Thoracic aorta (tissue), 2 donors: ENCODE measurements around the gene BMPER. TPM values are rescaled to one million over a fixed set of nuclear protein-coding genes. Genes with fewer than 3 reads are reported as not detected.

Source experiments
- ATAC-seq: fragments of 150-250 bp; one replicate; pipeline ENCODE4 v1.8.0; 2017; ENCODE audit warnings: low read depth; ENCODE audit not compliant: insufficient number of reproducible peaks, low FRiP score
- DNase-seq: peaks from one replicate; pipeline ENCODE4 v3.0.0-alpha.2; 2020; ENCODE audit warnings: low spot score
- H3K27ac ChIP-seq, 2 donors: fragments of 200-600 bp; sonication (generic); 1 replicate in 1 of 2; 2 replicates in 1 of 2; pipeline ENCODE4 v1.5.1; 2016; ENCODE audit warnings: mild to moderate bottlenecking in 2 of 2, moderate library complexity in 2 of 2
- H3K27me3 ChIP-seq: fragments of 200-600 bp; sonication (generic); replicated peaks from 2 replicates; pipeline ENCODE4 v1.6.0; 2016; ENCODE audit warnings: mild to moderate bottlenecking; ENCODE audit not compliant: insufficient read depth
- H3K36me3 ChIP-seq: fragments of 200-600 bp; sonication (generic); one replicate; pipeline ENCODE4 v1.5.1; 2016
- H3K4me1 ChIP-seq, 2 donors: fragments of 200-600 bp; sonication (generic); 1 replicate in 1 of 2; 2 replicates in 1 of 2; pipeline versions ENCODE4 v1.5.1 to v1.6.0; 2016; ENCODE audit warnings: low read depth in 2 of 2, mild to moderate bottlenecking in 1 of 2; ENCODE audit not compliant: control insufficient read depth in 1 of 2
- H3K4me3 ChIP-seq: fragments of 200-600 bp; sonication (generic); 2 replicates; pipeline ENCODE4 v1.5.1; 2016; ENCODE audit warnings: mild to moderate bottlenecking
- H3K9me3 ChIP-seq: fragments of 200-600 bp; sonication (generic); 2 replicates; pipeline ENCODE4 v1.5.1; 2016
- CTCF ChIP-seq: fragments of 200-600 bp; sonication (generic); IDR thresholded peaks from one replicate; pipeline ENCODE4 v1.5.1; 2019; ENCODE audit warnings: antibody characterized with exemption
- total RNA-seq, 2 donors: library from RNA; depleted of rRNA; stranded (reverse); fragments of >200 nt; gene quantifications; one replicate each; pipeline versions ENCODE4 v1.1.0 to v1.2.3, GENCODE V29; 2016

Gene BMPER
- total RNA-seq, 2 donors from 2014 or later, result 0.54 to 2.3 TPM

- DNase-seq (no peak), ATAC-seq (no peak)
- Histone ChIP-seq H3K27me3 (no peaks in the 10 kb centered on the region), H3K36me3 (no peaks in the 10 kb centered on the region), H3K4me1 (no peaks in the 10 kb centered on the region), H3K27ac (no peak overlapping the region), H3K9me3 (no peaks in the 10 kb centered on the region), H3K4me3 (no peak overlapping the region)
- TF ChIP-seq CTCF, result no peak
Measured at GRCh38 chr7:33923440-33924229, 18.3 kb downstream of the BMPER start.

GRCh38 chr7:33926535-33926934 is 21.2 kb downstream of the BMPER start:
- H3K27ac ChIP-seq, result no peak overlapping the region
- H3K4me3 ChIP-seq, result no peak overlapping the region
- no peaks in the 10 kb centered on the region for H3K27me3 ChIP-seq
- no peaks in the 10 kb centered on the region for H3K36me3 ChIP-seq
- DNase-seq (no peak), ATAC-seq (no peak)
- no peaks in the 10 kb centered on the region for H3K4me1 ChIP-seq
- no peak for TF ChIP-seq CTCF
- no peaks in the 10 kb centered on the region for H3K9me3 ChIP-seq

DNA sequence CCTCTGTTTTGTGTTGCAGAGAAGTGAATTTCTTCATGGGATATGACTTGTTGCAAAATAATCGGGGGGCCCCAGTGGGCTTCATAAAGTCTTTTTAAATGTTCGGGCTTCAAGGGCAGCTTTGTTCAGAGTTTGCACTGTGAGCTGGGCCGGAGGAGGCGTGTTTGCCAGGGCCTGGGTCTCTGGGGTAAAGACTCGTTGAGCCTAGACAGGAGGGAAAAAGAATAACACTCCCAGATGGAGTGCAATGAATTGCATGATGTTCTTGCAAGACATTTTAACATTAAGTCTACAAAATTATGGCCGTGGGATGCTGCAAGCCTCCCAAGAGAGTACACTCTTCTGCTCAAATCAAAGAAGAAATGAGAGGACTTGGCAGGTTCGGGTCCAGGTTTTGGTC is 23.6 kb downstream of the BMPER start:
- Histone ChIP-seq H3K4me1 (peaks cover 0 to 5% of the 10 kb centered on the region in 2 donors), H3K27ac (no peak overlapping the region), H3K4me3 (no peak overlapping the region), H3K27me3 (no peaks in the 10 kb centered on the region), H3K9me3 (no peaks in the 10 kb centered on the region), H3K36me3 (no peaks in the 10 kb centered on the region)
- DNase-seq (no peak), ATAC-seq (no peak)
- no peak for TF ChIP-seq CTCF

DNA sequence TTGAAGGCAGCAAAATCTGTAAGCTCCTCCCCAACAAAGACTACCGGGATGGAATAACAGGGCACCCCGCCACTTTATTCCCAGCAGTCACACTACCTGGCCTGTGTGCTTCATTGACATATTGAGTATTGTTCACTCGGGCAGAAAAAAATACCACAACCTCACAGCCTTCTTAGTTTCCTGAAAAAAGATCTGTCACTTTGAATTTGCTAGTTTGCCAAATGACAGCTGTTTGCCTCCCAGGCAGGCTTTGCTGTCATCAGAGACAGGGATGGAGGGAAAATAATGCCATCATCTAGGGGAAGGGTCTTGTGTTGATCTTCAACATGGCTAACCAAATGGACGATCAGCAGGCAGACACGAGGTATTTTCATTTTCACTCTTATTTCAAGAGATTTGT is 26.9 kb downstream of the BMPER start:
- H3K36me3 ChIP-seq, result no peaks in the 10 kb centered on the region
- no peak for TF ChIP-seq CTCF
- H3K4me1 ChIP-seq, result peaks cover 5 to 12% of the 10 kb centered on the region in 2 donors
- H3K27ac ChIP-seq, result no peak overlapping the region
- no peak for ATAC-seq
- H3K9me3 ChIP-seq, result no peaks in the 10 kb centered on the region
- peak overlapping the region; percentile 71 for H3K4me3 ChIP-seq
- H3K27me3 ChIP-seq, result no peaks in the 10 kb centered on the region
- no peak for DNase-seq

- H3K27me3 ChIP-seq, result no peaks in the 10 kb centered on the region
- peak overlapping the region; percentile 71 for H3K4me3 ChIP-seq
- TF ChIP-seq CTCF, result peak; percentile 92
- no peaks in the 10 kb centered on the region for H3K36me3 ChIP-seq
- DNase-seq (peak; percentile 46), ATAC-seq (no peak)
- H3K9me3 ChIP-seq, result no peaks in the 10 kb centered on the region
- no peak overlapping the region for H3K27ac ChIP-seq
- peaks cover 5 to 13% of the 10 kb centered on the region in 2 donors for H3K4me1 ChIP-seq
Measured at GRCh38 chr7:33932832-33933468, 27.6 kb downstream of the BMPER start.
